SK-N-SH (cell line): ENCODE data around the gene CCNL1. TPM values are rescaled to one million over a fixed set of nuclear protein-coding genes. Genes with fewer than 3 reads are reported as not detected.

Experiments used
- CTCF ChIA-PET: fragments of 300-600, 350-600 bp; formaldehyde crosslinking; extraction: SDS; loops from one replicate; lab custom pipeline; 2021; lab: Yijun Ruan, JAX
- POLR2A ChIA-PET: fragments of 350-600 bp; sonication (Branson Sonifier 250); formaldehyde crosslinking; extraction: SDS; loops from one replicate; lab custom pipeline; 2020; ENCODE audit warnings: antibody characterized with exemption, inconsistent platforms; lab: Yijun Ruan, JAX
- DNase-seq: peaks from one replicate; pipeline ENCODE4 v3.0.0; 2012
- H2AFZ ChIP-seq: fragments of 200-600 bp; sonication (generic); 2 replicates; pipeline ENCODE4 v1.8.1; 2016; ENCODE audit warnings: antibody characterized with exemption, mild to moderate bottlenecking, low read depth
- H3F3A ChIP-seq: fragments of 200-600 bp; sonication (generic); replicated peaks from 2 replicates; pipeline ENCODE3; 2016; ENCODE audit warnings: antibody characterized with exemption, mild to moderate bottlenecking; ENCODE audit not compliant: insufficient read depth
- H3K27ac ChIP-seq, 2 experiments: fragments of 200-500 bp in 1 of 2; fragments of 200-600 bp in 1 of 2; sonication (Bioruptor generic) in 1 of 2; sonication (generic), shearing (Covaris generic) in 1 of 2; 2 replicates each; pipeline versions ENCODE4 v1.5.1 to v1.6.1; 2014 to 2016; ENCODE audit warnings: low read depth in 2 of 2, inconsistent platforms in 1 of 2, low read length in 1 of 2, mild to moderate bottlenecking in 1 of 2, mixed read lengths in 1 of 2
- H3K27me3 ChIP-seq: fragments of 200-600 bp; sonication (generic), shearing (Covaris generic); 2 replicates; pipeline ENCODE4 v1.6.1; 2016; ENCODE audit warnings: mixed run types; ENCODE audit not compliant: insufficient read depth
- H3K36me3 ChIP-seq, 2 experiments: fragments of 200-500 bp in 1 of 2; fragments of 200-600 bp in 1 of 2; sonication (Bioruptor generic) in 1 of 2; sonication (generic) in 1 of 2; replicated peaks in 1 of 2; 2 replicates each; pipeline versions ENCODE3 to v1.5.1; 2014 to 2016; ENCODE audit warnings: low read length in 1 of 2, mild to moderate bottlenecking in 1 of 2; ENCODE audit not compliant: insufficient read depth in 2 of 2, control insufficient read depth in 1 of 2
- H3K4me1 ChIP-seq, 2 experiments: fragments of 200-500 bp in 1 of 2; fragments of 200-600 bp in 1 of 2; sonication (Bioruptor generic) in 1 of 2; sonication (generic), shearing (Covaris generic) in 1 of 2; 2 replicates each; pipeline versions ENCODE4 v1.5.1 to v1.6.1; 2014 to 2016; ENCODE audit warnings: low read depth in 1 of 2, low read length in 1 of 2, mixed run types in 1 of 2; ENCODE audit not compliant: insufficient read depth in 2 of 2, control insufficient read depth in 1 of 2
- H3K4me2 ChIP-seq: fragments of 200-600 bp; sonication (generic), shearing (Covaris generic); 2 replicates; pipeline ENCODE4 v1.6.1; 2017; ENCODE audit warnings: mixed run types
- H3K4me3 ChIP-seq, 2 experiments: fragments of 200-500 bp in 1 of 2; fragments of 200-600 bp in 1 of 2; sonication (Bioruptor generic) in 1 of 2; sonication (generic), shearing (Covaris generic) in 1 of 2; 2 replicates each; pipeline versions ENCODE4 v1.5.1 to v1.8.1; 2014 to 2016; ENCODE audit warnings: low read depth in 2 of 2, inconsistent platforms in 1 of 2, low read length in 1 of 2, mild to moderate bottlenecking in 1 of 2, mixed read lengths in 1 of 2, moderate library complexity in 1 of 2
- H3K79me2 ChIP-seq: fragments of 200-600 bp; sonication (generic); 2 replicates; pipeline ENCODE4 v1.8.1; 2017; ENCODE audit warnings: mild to moderate bottlenecking; ENCODE audit not compliant: insufficient read depth
- H3K9ac ChIP-seq: fragments of 200-600 bp; sonication (generic); 2 replicates; pipeline ENCODE4 v1.6.1; 2017; ENCODE audit warnings: mixed run types
- H3K9me2 ChIP-seq: fragments of 200-600 bp; sonication (generic); 2 replicates; pipeline ENCODE4 v1.6.1; 2017; ENCODE audit warnings: mixed run types
- H3K9me3 ChIP-seq: fragments of 200-600 bp; sonication (generic); 2 replicates; pipeline ENCODE4 v1.6.1; 2017; ENCODE audit warnings: mixed run types, mild to moderate bottlenecking, moderate library complexity
- H4K20me1 ChIP-seq: fragments of 200-600 bp; sonication (generic); 2 replicates; pipeline ENCODE4 v1.6.1; 2017; ENCODE audit warnings: mild to moderate bottlenecking, mixed run types; ENCODE audit not compliant: insufficient read depth
- CTCF ChIP-seq: fragments of 200-600 bp; sonication (generic); IDR thresholded peaks from 2 replicates; pipeline ENCODE4 v1.6.1; 2017; ENCODE audit warnings: antibody characterized with exemption, mild to moderate bottlenecking, moderate library complexity
- ELF1 ChIP-seq: IDR thresholded peaks from 2 replicates; pipeline ENCODE4 v1.4.0; 2012
- EZH2phosphoT487 ChIP-seq: fragments of 200-600 bp; sonication (generic); IDR thresholded peaks from 2 replicates; pipeline ENCODE4 v1.6.1; 2017; ENCODE audit warnings: low read depth, mixed run types, mild to moderate bottlenecking, antibody characterized with exemption, moderate library complexity, borderline replicate concordance
- FOSL2 ChIP-seq: IDR thresholded peaks from 2 replicates; pipeline ENCODE4 v1.4.0; 2012; ENCODE audit warnings: low read depth, mild to moderate bottlenecking, moderate library complexity, borderline replicate concordance
- GABPA ChIP-seq: IDR thresholded peaks from 2 replicates; pipeline ENCODE4 v1.4.0; 2012; ENCODE audit warnings: low read depth, mild to moderate bottlenecking
- JUND ChIP-seq: IDR thresholded peaks from 2 replicates; pipeline ENCODE4 v1.4.0; 2012
- MXI1 ChIP-seq: IDR thresholded peaks from 2 replicates; pipeline ENCODE4 v1.6.1; 2012; ENCODE audit warnings: mild to moderate bottlenecking, low read depth, low read length, improper control_type of control experiment
- NFIC ChIP-seq: IDR thresholded peaks from 2 replicates; pipeline ENCODE4 v1.4.0; 2012; ENCODE audit warnings: borderline replicate concordance
- POLR2AphosphoS5 ChIP-seq: IDR thresholded peaks from 2 replicates; pipeline ENCODE4 v1.6.1; 2012; ENCODE audit warnings: low read depth, low read length
- RCOR1 ChIP-seq: fragments of 150-350 bp; IDR thresholded peaks from 2 replicates; pipeline ENCODE4 v1.6.1; 2017; ENCODE audit warnings: antibody characterized with exemption, low read length
- RXRA ChIP-seq: IDR thresholded peaks from 2 replicates; pipeline ENCODE4 v1.4.0; 2012; ENCODE audit warnings: low read depth, mild to moderate bottlenecking, borderline replicate concordance
- SIN3A ChIP-seq: IDR thresholded peaks from 2 replicates; pipeline ENCODE4 v1.6.1; 2012; ENCODE audit warnings: low read depth, mild to moderate bottlenecking, low read length, moderate library complexity, borderline replicate concordance
- TAF1 ChIP-seq: IDR thresholded peaks from 2 replicates; pipeline ENCODE4 v1.6.1; 2012; ENCODE audit warnings: low read depth, mild to moderate bottlenecking, low read length, moderate library complexity, borderline replicate concordance
- TEAD4 ChIP-seq: IDR thresholded peaks from 2 replicates; pipeline ENCODE4 v1.4.0; 2012; ENCODE audit warnings: mild to moderate bottlenecking, borderline replicate concordance; ENCODE audit not compliant: insufficient read depth
- YY1 ChIP-seq: IDR thresholded peaks from 2 replicates; pipeline ENCODE4 v1.4.0; 2012; ENCODE audit warnings: low read depth, mild to moderate bottlenecking
- ZBTB33 ChIP-seq: IDR thresholded peaks from 2 replicates; pipeline ENCODE4 v1.4.0; 2012; ENCODE audit warnings: low read depth, borderline replicate concordance
- WGBS: methylation state at CpG from one replicate; pipeline ENCODE4 v1.1.6; 2017; ENCODE audit warnings: low lambda C conversion rate; 5-methylcytosine and 5-hydroxymethylcytosine counted together
- polyA plus RNA-seq, 3 experiments: library from polyadenylated mRNA; depleted of rRNA; stranded (reverse); fragments of >200 nt; gene quantifications; 2 replicates each; pipeline ENCODE4 v1.2.3, GENCODE V29; 2012

Gene CCNL1
- polyA plus RNA-seq, 1 of the 3 experiments (the other 2 are of a cell fraction), result 99.8 TPM

- TF ChIP-seq ZBTB33 (peak; percentile 77), POLR2AphosphoS5 (no peak; the same call in 1 of the 2 replicates), TEAD4 (no peak), RCOR1 (no peak)
These were observed 894 bp upstream of the CCNL1 start (continued) for GRCh38 chr3:157160658-157161424.

- peak; percentile 75 for DNase-seq
- H3K27me3 ChIP-seq, result no peaks in the 10 kb centered on the region
- H3K27ac ChIP-seq, result peak overlapping the region; percentile 97 to 100
- H3K4me2 ChIP-seq, result peak overlapping the region; percentile 78
- TF ChIP-seq ZBTB33, result no peak
- no peak for TF ChIP-seq NFIC
- TF ChIP-seq RXRA, result no peak
- no peak for TF ChIP-seq FOSL2
- TF ChIP-seq JUND, result no peak
- peak; percentile 22; the same call in 1 of the 2 replicates for TF ChIP-seq GABPA
- TF ChIP-seq TAF1, result peak; percentile 79; the same call in 1 of the 2 replicates
- TF ChIP-seq YY1, result peak; percentile 90
- TF ChIP-seq SIN3A, result peak; percentile 38; the same call in 1 of the 2 replicates
- TF ChIP-seq MXI1, result peak; percentile 52
- peak; percentile 35 for TF ChIP-seq CTCF
- TF ChIP-seq ELF1, result peak; percentile 28; the same call in 1 of the 2 replicates
- TF ChIP-seq EZH2phosphoT487, result no peak
- TF ChIP-seq, all 33 proteins: peak for 7
- H3K9ac ChIP-seq, result peak overlapping the region; percentile 99
- POLR2A ChIA-PET, result interaction anchor here (0.5 to 3.3 kb wide), 6 partner anchors 9 to 1768 kb away, joined by 3 to 94 read pairs (median 4); no protein-coding TSS in a partner anchor
- H3F3A ChIP-seq, result peaks cover 10% of the 10 kb centered on the region
- CTCF ChIA-PET, result interaction anchor here (1.1 to 2.8 kb wide), 4 partner anchors 15 to 278 kb away, joined by 3 to 22 read pairs (median 4); partner anchors contain the start of gene PTX3
- H3K79me2 ChIP-seq, result peaks cover 57% of the 10 kb centered on the region
- no peak overlapping the region for H2AFZ ChIP-seq
- H3K9me2 ChIP-seq, result no peaks in the 10 kb centered on the region
- H3K36me3 ChIP-seq, result peaks cover 47 to 51% of the 10 kb centered on the region in 2 experiments
- H3K4me1 ChIP-seq, result peaks cover 33 to 44% of the 10 kb centered on the region in 2 experiments
- H4K20me1 ChIP-seq, result peaks cover 51% of the 10 kb centered on the region
- 1% methylated on average over 43 of the region's 46 CpGs for WGBS
- H3K4me3 ChIP-seq, result peak overlapping the region; percentile 74 to 98
- H3K9me3 ChIP-seq, result no peaks in the 10 kb centered on the region
These were observed 748 bp downstream of the CCNL1 start for GRCh38 chr3:157159037-157159761.
